ENCODE measurements around the gene KRTAP9-8. TPM values are rescaled to one million over a fixed set of nuclear protein-coding genes. Genes with fewer than 3 reads are reported as not detected.
"Not testable (repeated sequence)": the region's sequence is repeated elsewhere in the genome, so short reads cannot be mapped to it uniquely, and the experiment has no call there.

The KRTAP9-8 gene
- total RNA-seq, 1 donor from 2014 or later: not detected

GRCh38 chr17:41231731-41232130 is 6.1 kb upstream of the KRTAP9-8 start:
- no peak for TF ChIP-seq CTCF (IDR thresholded peaks at IDR 0.05; ENCODE audit: insufficient read depth, low read length, poor library complexity, severe bottlenecking)
- H3K36me3 ChIP-seq (ENCODE audit: control insufficient read depth, insufficient read depth, low read length): no peaks in the 10 kb centered on the region
- no peak for DNase-seq (ENCODE audit: low read depth)

GRCh38 chr17:41232399-41233105 is 5.2 kb upstream of the KRTAP9-8 start, which contains the start of gene KRTAP9-3:
Gene KRTAP9-3 (plus strand): TSS chr17:41232449. CDS start chr17:41232502, 53 bp downstream.
- H3K27me3 ChIP-seq (ENCODE audit: control insufficient read depth, insufficient read depth, low read length); H3K36me3 ChIP-seq (ENCODE audit: control insufficient read depth, insufficient read depth, low read length); DNase-seq (ENCODE audit: low read depth); H3K4me3 ChIP-seq (ENCODE audit: low read depth, low read length): not testable (repeated sequence)

More at GRCh38 chr17:41231731-41232130, 6.1 kb upstream of the KRTAP9-8 start:
- Histone ChIP-seq H3K27me3 (ENCODE audit: control insufficient read depth, insufficient read depth, low read length) (no peaks in the 10 kb centered on the region), H3K4me3 (ENCODE audit: low read depth, low read length) (no peak overlapping the region)

GRCh38 chr17:41237116-41237515 is 683 bp upstream of the KRTAP9-8 start:
- not testable (repeated sequence) for DNase-seq (ENCODE audit: low read depth); H3K36me3 ChIP-seq (ENCODE audit: control insufficient read depth, insufficient read depth, low read length); H3K4me3 ChIP-seq (ENCODE audit: low read depth, low read length); H3K27me3 ChIP-seq (ENCODE audit: control insufficient read depth, insufficient read depth, low read length)

- not testable (repeated sequence) for H3K36me3 ChIP-seq (ENCODE audit: control insufficient read depth, insufficient read depth, low read length); H3K4me3 ChIP-seq (ENCODE audit: low read depth, low read length); H3K27me3 ChIP-seq (ENCODE audit: control insufficient read depth, insufficient read depth, low read length); DNase-seq (ENCODE audit: low read depth)
Measured at GRCh38 chr17:41246995-41247787, 9.4 kb downstream of the KRTAP9-8 start.

- not testable (repeated sequence) for H3K4me3 ChIP-seq (ENCODE audit: low read depth, low read length); H3K27me3 ChIP-seq (ENCODE audit: control insufficient read depth, insufficient read depth, low read length); H3K36me3 ChIP-seq (ENCODE audit: control insufficient read depth, insufficient read depth, low read length); DNase-seq (ENCODE audit: low read depth)
Measured at GRCh38 chr17:41249637-41250240, 11.9 kb downstream of the KRTAP9-8 start, which contains the start of gene KRTAP9-4. Gene KRTAP9-4 (plus strand): TSS chr17:41249687. CDS start chr17:41249721, 34 bp downstream.

GRCh38 chr17:41251261-41251660 is 13.5 kb downstream of the KRTAP9-8 start:
- Histone ChIP-seq H3K4me3 (ENCODE audit: low read depth, low read length) (no peak overlapping the region), H3K27me3 (ENCODE audit: control insufficient read depth, insufficient read depth, low read length) (no peaks in the 10 kb centered on the region), H3K36me3 (ENCODE audit: control insufficient read depth, insufficient read depth, low read length) (no peaks in the 10 kb centered on the region)
- no peak for TF ChIP-seq CTCF (IDR thresholded peaks at IDR 0.05; ENCODE audit: insufficient read depth, low read length, poor library complexity, severe bottlenecking)
- DNase-seq (ENCODE audit: low read depth): no peak

- no peaks in the 10 kb centered on the region for H3K36me3 ChIP-seq (ENCODE audit: control insufficient read depth, insufficient read depth, low read length)
- no peaks in the 10 kb centered on the region for H3K27me3 ChIP-seq (ENCODE audit: control insufficient read depth, insufficient read depth, low read length)
- no peak for DNase-seq (ENCODE audit: low read depth)
- H3K4me3 ChIP-seq (ENCODE audit: low read depth, low read length): no peak overlapping the region
- TF ChIP-seq CTCF (IDR thresholded peaks at IDR 0.05; ENCODE audit: insufficient read depth, low read length, poor library complexity, severe bottlenecking): no peak
Measured at GRCh38 chr17:41254861-41255260, 17.1 kb downstream of the KRTAP9-8 start.

- H3K4me3 ChIP-seq (ENCODE audit: low read depth, low read length); H3K36me3 ChIP-seq (ENCODE audit: control insufficient read depth, insufficient read depth, low read length); H3K27me3 ChIP-seq (ENCODE audit: control insufficient read depth, insufficient read depth, low read length); DNase-seq (ENCODE audit: low read depth): not testable (repeated sequence)
Measured at GRCh38 chr17:41255381-41256290, 17.8 kb downstream of the KRTAP9-8 start, which contains the start of gene KRTAP9-9. Gene KRTAP9-9 (plus strand): TSS chr17:41255384.
